Trophoblast cell (in vitro differentiated cells and primary cell): ENCODE data around the gene PDHX.
"Not testable (repeated sequence)": the region's sequence is repeated elsewhere in the genome, so short reads cannot be mapped to it uniquely, and the experiment has no call there.

Experiments used
- DNase-seq, 2 donors: peaks; one replicate each; pipeline ENCODE4 v3.0.0-alpha.2; 2016
- H2AFZ ChIP-seq: 2 replicates; pipeline ENCODE4 v1.6.1; 2013; ENCODE audit warnings: low read length, moderate library complexity, mild to moderate bottlenecking; ENCODE audit not compliant: insufficient read depth, poor library complexity
- H2AK5ac ChIP-seq: 2 replicates; pipeline ENCODE4 v1.6.1; 2013; ENCODE audit warnings: mild to moderate bottlenecking, low read length
- H2BK120ac ChIP-seq: 2 replicates; pipeline ENCODE4 v1.6.1; 2013; ENCODE audit warnings: low read length, mild to moderate bottlenecking, moderate library complexity; ENCODE audit not compliant: insufficient read depth, poor library complexity
- H2BK12ac ChIP-seq: 2 replicates; pipeline ENCODE4 v1.6.1; 2013; ENCODE audit warnings: mild to moderate bottlenecking, low read length, moderate library complexity
- H2BK5ac ChIP-seq: 2 replicates; pipeline ENCODE4 v1.6.1; 2013; ENCODE audit warnings: low read length, low read depth, moderate library complexity, mild to moderate bottlenecking; ENCODE audit not compliant: poor library complexity
- H3K14ac ChIP-seq: 2 replicates; pipeline ENCODE4 v1.6.1; 2013; ENCODE audit warnings: mild to moderate bottlenecking, low read length
- H3K18ac ChIP-seq: 2 replicates; pipeline ENCODE4 v1.6.1; 2013; ENCODE audit warnings: mild to moderate bottlenecking, low read length
- H3K23ac ChIP-seq: 2 replicates; pipeline ENCODE4 v1.6.1; 2013; ENCODE audit warnings: low read length
- H3K27ac ChIP-seq: 2 replicates; pipeline ENCODE4 v1.5.1; 2013; ENCODE audit warnings: low read depth, mild to moderate bottlenecking, inconsistent platforms, low read length, moderate library complexity
- H3K27me3 ChIP-seq: 2 replicates; pipeline ENCODE4 v1.6.1; 2013; ENCODE audit warnings: inconsistent platforms, mild to moderate bottlenecking, low read length, moderate library complexity; ENCODE audit not compliant: insufficient read depth
- H3K36me3 ChIP-seq, 2 experiments: 1 replicate in 1 of 2; 2 replicates in 1 of 2; pipeline ENCODE4 v1.6.1; 2013; ENCODE audit warnings: low read length in 2 of 2, mild to moderate bottlenecking in 2 of 2, moderate library complexity in 1 of 2; ENCODE audit not compliant: insufficient read depth in 2 of 2, control insufficient read depth in 1 of 2
- H3K4ac ChIP-seq: 2 replicates; pipeline ENCODE4 v1.6.1; 2013; ENCODE audit warnings: low read depth, mild to moderate bottlenecking, low read length, moderate library complexity
- H3K4me1 ChIP-seq, 2 experiments: 1 replicate in 1 of 2; 2 replicates in 1 of 2; pipeline ENCODE4 v1.6.1; 2013; ENCODE audit warnings: low read length in 2 of 2, mild to moderate bottlenecking in 2 of 2, moderate library complexity in 1 of 2; ENCODE audit not compliant: insufficient read depth in 2 of 2, control insufficient read depth in 1 of 2
- H3K4me2 ChIP-seq: 2 replicates; pipeline ENCODE4 v1.6.1; 2013; ENCODE audit warnings: inconsistent platforms, mild to moderate bottlenecking, low read length, moderate library complexity
- H3K4me3 ChIP-seq: 2 replicates; pipeline ENCODE4 v1.5.1; 2013; ENCODE audit warnings: mild to moderate bottlenecking, low read depth, low read length, inconsistent platforms
- H3K79me1 ChIP-seq: one replicate; pipeline ENCODE4 v1.6.1; 2013; ENCODE audit warnings: low read length
- H3K79me2 ChIP-seq: 2 replicates; pipeline ENCODE4 v1.6.1; 2013; ENCODE audit warnings: low read length, mild to moderate bottlenecking; ENCODE audit not compliant: control insufficient read depth, insufficient read depth, poor library complexity
- H3K9ac ChIP-seq: 2 replicates; pipeline ENCODE4 v1.6.1; 2013; ENCODE audit warnings: mild to moderate bottlenecking, low read length
- H3K9me3 ChIP-seq: 2 replicates; pipeline ENCODE4 v1.6.1; 2013; ENCODE audit warnings: low read depth, mild to moderate bottlenecking, control low read depth, inconsistent platforms, low read length; ENCODE audit not compliant: insufficient read depth
- H4K12ac ChIP-seq: 2 replicates; pipeline ENCODE4 v1.6.1; 2013; ENCODE audit warnings: low read depth, mild to moderate bottlenecking, low read length, moderate library complexity
- H4K8ac ChIP-seq: 2 replicates; pipeline ENCODE4 v1.6.1; 2013; ENCODE audit warnings: low read depth, mild to moderate bottlenecking, low read length, moderate library complexity
- H4K91ac ChIP-seq: one replicate; pipeline ENCODE4 v1.6.1; 2013; ENCODE audit warnings: low read depth, mild to moderate bottlenecking, low read length, moderate library complexity
- WGBS: extraction: QIAGEN DNeasy Blood & Tissue Kit; methylation state at CpG from one replicate; pipeline ENCODE4 v1.1.7; 2013; ENCODE audit warnings: missing lambda C conversion rate; ENCODE audit not compliant: insufficient read length, insufficient coverage; ENCODE audit errors: extremely low coverage; 5-methylcytosine and 5-hydroxymethylcytosine counted together

Gene PDHX

GRCh38 chr11:35028007-35028406, 111.6 kb downstream of the PDHX start:
- not testable (repeated sequence) for H3K4me2 ChIP-seq, H3K4ac ChIP-seq, H3K36me3 ChIP-seq, DNase-seq, H2BK12ac ChIP-seq, H2AFZ ChIP-seq, H2BK5ac ChIP-seq, H3K27me3 ChIP-seq, H2AK5ac ChIP-seq, H3K23ac ChIP-seq, H3K14ac ChIP-seq, H3K4me3 ChIP-seq, H3K9me3 ChIP-seq, H3K79me2 ChIP-seq, H3K18ac ChIP-seq, H2BK120ac ChIP-seq, H3K27ac ChIP-seq, H3K9ac ChIP-seq, H4K91ac ChIP-seq, H4K12ac ChIP-seq, H4K8ac ChIP-seq
- H3K79me1 ChIP-seq, result peaks cover 16% of the 10 kb centered on the region
- H3K4me1 ChIP-seq, result peaks cover 18% of the 10 kb centered on the region in 2 experiments
- no CpG with 5 or more reads among the region's 4 CpGs for WGBS

- Histone ChIP-seq H2BK120ac (peak overlapping the region; percentile 6), H3K14ac (no peak overlapping the region), H3K4me3 (no peak overlapping the region), H3K27ac (peak overlapping the region; percentile 37), H4K8ac (no peak overlapping the region), H3K18ac (no peak overlapping the region), H3K36me3 (no peaks in the 10 kb centered on the region), H3K4me2 (no peak overlapping the region), H3K9me3 (no peaks in the 10 kb centered on the region), H4K12ac (no peak overlapping the region), H2AK5ac (no peak overlapping the region), H4K91ac (no peak overlapping the region), H3K4ac (no peak overlapping the region), H3K9ac (no peak overlapping the region), H3K4me1 (peaks cover 20% of the 10 kb centered on the region in 2 experiments), H2BK12ac (peak overlapping the region; percentile 62), H3K27me3 (no peaks in the 10 kb centered on the region), H3K79me1 (peaks cover 18% of the 10 kb centered on the region), H3K23ac (no peak overlapping the region), H2AFZ (no peak overlapping the region), H2BK5ac (no peak overlapping the region), H3K79me2 (no peaks in the 10 kb centered on the region)
- peak; percentile 32 to 49 for DNase-seq
- no CpG with 5 or more reads among the region's 5 CpGs for WGBS
Measured at GRCh38 chr11:35029979-35030682, 113.7 kb downstream of the PDHX start.

GRCh38 chr11:35030716-35031213, 114.3 kb downstream of the PDHX start:
- Histone ChIP-seq H3K18ac (peak overlapping the region; percentile 12), H3K27ac (peak overlapping the region; percentile 79), H2BK120ac (peak overlapping the region; percentile 65), H3K79me2 (no peaks in the 10 kb centered on the region), H3K4me2 (no peak overlapping the region), H3K9me3 (no peaks in the 10 kb centered on the region), H2BK5ac (peak overlapping the region; percentile 79), H3K23ac (no peak overlapping the region), H3K79me1 (peaks cover 22% of the 10 kb centered on the region), H3K14ac (peak overlapping the region; percentile 41), H4K91ac (peak overlapping the region; percentile 81), H3K27me3 (no peaks in the 10 kb centered on the region), H2BK12ac (peak overlapping the region; percentile 55), H3K4me3 (no peak overlapping the region), H2AFZ (no peak overlapping the region), H2AK5ac (peak overlapping the region; percentile 11), H3K4me1 (peaks cover 25 to 26% of the 10 kb centered on the region in 2 experiments), H4K12ac (no peak overlapping the region), H3K4ac (peak overlapping the region; percentile 7), H3K9ac (no peak overlapping the region), H3K36me3 (no peaks in the 10 kb centered on the region), H4K8ac (no peak overlapping the region)
- WGBS, result no CpG with 5 or more reads among the region's 11 CpGs
- DNase-seq, result peak; percentile 89 to 94

- H3K9me3 ChIP-seq, result no peaks in the 10 kb centered on the region
- H4K8ac ChIP-seq, result peak overlapping the region; percentile 63
- no peaks in the 10 kb centered on the region for H3K27me3 ChIP-seq
- peak overlapping the region; percentile 81 for H4K91ac ChIP-seq
- peak overlapping the region; percentile 41 for H3K14ac ChIP-seq
- H4K12ac ChIP-seq, result no peak overlapping the region
- peak overlapping the region; percentile 79 for H3K27ac ChIP-seq
- peaks cover 22% of the 10 kb centered on the region for H3K79me1 ChIP-seq
- DNase-seq, result no peak
- H3K18ac ChIP-seq, result peak overlapping the region; percentile 12
- H3K79me2 ChIP-seq, result no peaks in the 10 kb centered on the region
- peak overlapping the region; percentile 11 for H2AK5ac ChIP-seq
- no peaks in the 10 kb centered on the region for H3K36me3 ChIP-seq
- H2BK12ac ChIP-seq, result peak overlapping the region; percentile 55
- no CpG with 5 or more reads among the region's 2 CpGs for WGBS
- H2BK120ac ChIP-seq, result peak overlapping the region; percentile 65
- H2BK5ac ChIP-seq, result peak overlapping the region; percentile 79
- no peak overlapping the region for H3K4me2 ChIP-seq
- H3K4me1 ChIP-seq, result peaks cover 25 to 31% of the 10 kb centered on the region in 2 experiments
- peak overlapping the region; percentile 7 for H3K4ac ChIP-seq
- no peak overlapping the region for H3K4me3 ChIP-seq
- no peak overlapping the region for H3K9ac ChIP-seq
- no peak overlapping the region for H3K23ac ChIP-seq
- no peak overlapping the region for H2AFZ ChIP-seq
Measured at GRCh38 chr11:35031346-35031745, 114.9 kb downstream of the PDHX start.
